Keratinocyte (primary cell): Measurements from ENCODE around the gene ATP10D. TPM values are rescaled to one million over a fixed set of nuclear protein-coding genes. Genes with fewer than 3 reads are reported as not detected.

ENCODE experiments used
- DNase-seq: peaks from one replicate; pipeline ENCODE4 v3.0.0-alpha.2; 2011; ENCODE audit warnings: low read depth, missing footprints, low spot score
- FAIRE-seq: peaks from 2 replicates; lab custom pipeline; 2011; peaks lifted over from hg19 to GRCh38; lab: Jason Lieb, UNC
- H2AFZ ChIP-seq: 2 replicates; pipeline ENCODE4 v1.6.0; 2012; ENCODE audit warnings: low read length, control low read depth, inconsistent platforms; ENCODE audit not compliant: control insufficient read depth
- H3K27ac ChIP-seq: 2 replicates; pipeline ENCODE4 v1.5.1; 2011; ENCODE audit warnings: low read length; ENCODE audit not compliant: control insufficient read depth, insufficient read depth
- H3K27me3 ChIP-seq: 3 replicates; pipeline ENCODE4 v1.6.0; 2011; ENCODE audit warnings: low read length; ENCODE audit not compliant: control insufficient read depth, insufficient read depth; ENCODE audit errors: extremely low read depth
- H3K36me3 ChIP-seq, 2 experiments: 2 replicates in 1 of 2; 3 replicates in 1 of 2; pipeline ENCODE4 v1.5.1; 2011; ENCODE audit warnings: low read length in 2 of 2, mild to moderate bottlenecking in 1 of 2; ENCODE audit not compliant: control insufficient read depth in 2 of 2, insufficient read depth in 2 of 2; ENCODE audit errors: extremely low read depth in 1 of 2
- H3K4me1 ChIP-seq: 3 replicates; pipeline ENCODE4 v1.5.1; 2011; ENCODE audit warnings: low read length; ENCODE audit not compliant: control insufficient read depth, insufficient read depth; ENCODE audit errors: extremely low read depth
- H3K4me2 ChIP-seq: 3 replicates; pipeline ENCODE4 v1.6.0; 2011; ENCODE audit warnings: low read depth, low read length; ENCODE audit not compliant: control insufficient read depth, insufficient read depth; ENCODE audit errors: extremely low read depth
- H3K4me3 ChIP-seq, 3 experiments: fragments of 200-600 bp in 1 of 3; sonication (generic) in 1 of 3; 2 replicates in 2 of 3; 3 replicates in 1 of 3; pipeline ENCODE4 v1.5.1; 2011 to 2016; ENCODE audit warnings: low read length in 3 of 3, mild to moderate bottlenecking in 3 of 3, control low read depth in 2 of 3, inconsistent platforms in 1 of 3, low read depth in 1 of 3, mixed read lengths in 1 of 3, mixed run types in 1 of 3, moderate library complexity in 1 of 3; ENCODE audit not compliant: control insufficient read depth in 2 of 3, insufficient read depth in 2 of 3; ENCODE audit errors: extremely low read depth in 1 of 3
- H3K79me2 ChIP-seq: 2 replicates; pipeline ENCODE4 v1.6.0; 2012; ENCODE audit warnings: low read length; ENCODE audit not compliant: control insufficient read depth, insufficient read depth
- H3K9ac ChIP-seq: 3 replicates; pipeline ENCODE4 v1.6.0; 2011; ENCODE audit warnings: low read length; ENCODE audit not compliant: control insufficient read depth, insufficient read depth; ENCODE audit errors: extremely low read depth
- H3K9me1 ChIP-seq: 3 replicates; pipeline ENCODE4 v1.6.0; 2011; ENCODE audit warnings: low read length; ENCODE audit not compliant: control insufficient read depth, insufficient read depth; ENCODE audit errors: extremely low read depth
- H3K9me3 ChIP-seq: 2 replicates; pipeline ENCODE4 v1.5.1; 2012; ENCODE audit warnings: low read depth, low read length; ENCODE audit not compliant: control insufficient read depth
- H4K20me1 ChIP-seq: 3 replicates; pipeline ENCODE4 v1.6.0; 2011; ENCODE audit warnings: low read length; ENCODE audit not compliant: control insufficient read depth, insufficient read depth; ENCODE audit errors: extremely low read depth
- EZH2 ChIP-seq: IDR thresholded peaks from one replicate; pipeline ENCODE4 v1.6.1; 2012; ENCODE audit warnings: inconsistent platforms, mild to moderate bottlenecking, low read length, moderate library complexity
- dilution Hi-C: fragments of 300-500 bp; cut with MboI; formaldehyde crosslinking; loops from one replicate; pipeline ENCODE4 v1.7.0; 2020; ENCODE audit warnings: low sequenced_read_pairs; ENCODE audit not compliant: extremely low pct_ligation_motif_present
- polyA plus RNA-seq, 5 experiments: library from polyadenylated mRNA; depleted of rRNA in 3 of 5; stranded (reverse) in 3 of 5; stranded (forward) in 1 of 5; unstranded in 1 of 5; fragments of >200 nt; gene quantifications; 1 replicate in 1 of 5; 2 replicates in 3 of 5; 3 replicates in 1 of 5; pipeline versions ENCODE4 v1.2.1 to v1.2.3, GENCODE V29; 2011 to 2012; ENCODE audit warnings: missing spikeins in 2 of 5, low read depth in 1 of 5, low replicate concordance in 1 of 5
- TF ChIP-seq, protein P1 (sequence below), 3 experiments: IDR thresholded peaks in 1 of 3; conservative IDR thresholded peaks in 1 of 3; optimal IDR thresholded peaks in 1 of 3; 2 replicates in 2 of 3; 3 replicates in 1 of 3; pipeline versions ENCODE3 to v1.5.1; 2011; ENCODE audit warnings: low read length in 3 of 3, mild to moderate bottlenecking in 3 of 3, moderate library complexity in 2 of 3, control low read depth in 1 of 3, inconsistent platforms in 1 of 3; ENCODE audit not compliant: insufficient read depth in 2 of 3; ENCODE audit errors: extremely low read depth in 1 of 3

ATP10D gene
- polyA plus RNA-seq, 1 donor (not counting 4 experiments of a cell fraction or from before 2014, with no cell fraction given), result 97.3 TPM

DNA sequence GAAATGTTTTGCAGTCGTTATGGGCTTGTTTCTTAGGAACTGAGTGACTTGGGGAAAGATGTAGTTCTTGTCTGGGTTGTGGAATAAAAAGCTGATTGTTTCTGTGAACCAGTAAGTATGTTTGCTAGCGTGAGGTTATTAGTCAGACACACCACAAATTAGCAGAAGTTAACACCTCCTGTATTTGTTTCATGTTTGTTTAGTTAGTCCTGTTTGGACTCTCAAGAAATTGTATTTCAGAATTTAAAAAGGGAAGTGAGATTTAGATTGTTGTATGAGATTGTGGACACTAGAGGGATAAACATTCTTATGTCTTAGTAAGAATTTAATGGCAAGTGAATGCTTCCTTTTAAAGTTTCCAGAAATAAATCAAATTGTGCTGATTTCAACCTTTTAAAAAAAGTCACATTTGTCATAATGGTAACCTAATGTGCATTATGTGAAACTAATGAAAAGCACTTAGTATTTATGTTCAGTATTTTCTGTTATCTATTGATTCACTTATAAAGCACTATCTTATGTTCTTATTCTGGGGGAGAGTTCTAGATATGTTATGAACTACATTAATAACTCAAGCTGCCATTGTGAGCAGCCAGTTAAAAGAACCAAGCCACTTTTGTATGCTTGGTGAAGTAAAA, 25.6 kb downstream of the ATP10D start:
- no peaks in the 10 kb centered on the region for H4K20me1 ChIP-seq
- H3K36me3 ChIP-seq, result peaks cover 7 to 15% of the 10 kb centered on the region in 2 experiments
- no peak overlapping the region for H3K4me3 ChIP-seq
- H3K9me3 ChIP-seq, result no peaks in the 10 kb centered on the region
- TF ChIP-seq, protein P1, sequence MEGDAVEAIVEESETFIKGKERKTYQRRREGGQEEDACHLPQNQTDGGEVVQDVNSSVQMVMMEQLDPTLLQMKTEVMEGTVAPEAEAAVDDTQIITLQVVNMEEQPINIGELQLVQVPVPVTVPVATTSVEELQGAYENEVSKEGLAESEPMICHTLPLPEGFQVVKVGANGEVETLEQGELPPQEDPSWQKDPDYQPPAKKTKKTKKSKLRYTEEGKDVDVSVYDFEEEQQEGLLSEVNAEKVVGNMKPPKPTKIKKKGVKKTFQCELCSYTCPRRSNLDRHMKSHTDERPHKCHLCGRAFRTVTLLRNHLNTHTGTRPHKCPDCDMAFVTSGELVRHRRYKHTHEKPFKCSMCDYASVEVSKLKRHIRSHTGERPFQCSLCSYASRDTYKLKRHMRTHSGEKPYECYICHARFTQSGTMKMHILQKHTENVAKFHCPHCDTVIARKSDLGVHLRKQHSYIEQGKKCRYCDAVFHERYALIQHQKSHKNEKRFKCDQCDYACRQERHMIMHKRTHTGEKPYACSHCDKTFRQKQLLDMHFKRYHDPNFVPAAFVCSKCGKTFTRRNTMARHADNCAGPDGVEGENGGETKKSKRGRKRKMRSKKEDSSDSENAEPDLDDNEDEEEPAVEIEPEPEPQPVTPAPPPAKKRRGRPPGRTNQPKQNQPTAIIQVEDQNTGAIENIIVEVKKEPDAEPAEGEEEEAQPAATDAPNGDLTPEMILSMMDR (optimal IDR thresholded peaks at IDR 0.05 in 1 of 3, IDR thresholded peaks at IDR 0.05 in 1 of 3, conservative IDR thresholded peaks at IDR 0.05 in 1 of 3; ENCODE audit: extremely low read depth in 1 of 3, insufficient read depth in 2 of 3, low read length in 3 of 3), result no peak
- no peak for TF ChIP-seq EZH2
- H3K4me1 ChIP-seq, result peaks cover 21% of the 10 kb centered on the region
- DNase-seq (no peak), FAIRE-seq (peak; percentile 60)
- H3K9ac ChIP-seq, result no peak overlapping the region
- peaks cover 14% of the 10 kb centered on the region for H3K79me2 ChIP-seq
- no peaks in the 10 kb centered on the region for H3K27me3 ChIP-seq
- peak overlapping the region; percentile 9 for H2AFZ ChIP-seq
- peak overlapping the region; percentile 29 for H3K4me2 ChIP-seq
- dilution Hi-C loops, result no loop called here
- H3K9me1 ChIP-seq, result no peaks in the 10 kb centered on the region
- peak overlapping the region; percentile 20 for H3K27ac ChIP-seq

GRCh38 chr4:47513461-47513860, 28.4 kb downstream of the ATP10D start:
- no peak for FAIRE-seq
- dilution Hi-C loops, result no loop called here
- no peak overlapping the region for H3K9ac ChIP-seq
- no peaks in the 10 kb centered on the region for H3K9me3 ChIP-seq
- no peak overlapping the region for H3K27ac ChIP-seq
- no peak overlapping the region for H3K4me2 ChIP-seq
- DNase-seq, result no peak
- H3K27me3 ChIP-seq, result no peaks in the 10 kb centered on the region
- H3K79me2 ChIP-seq, result peaks cover 9% of the 10 kb centered on the region
- no peak overlapping the region for H2AFZ ChIP-seq
- peaks cover 7 to 17% of the 10 kb centered on the region in 2 experiments for H3K36me3 ChIP-seq
- TF ChIP-seq EZH2, result no peak
- TF ChIP-seq, protein P1 (optimal IDR thresholded peaks at IDR 0.05 in 1 of 3, IDR thresholded peaks at IDR 0.05 in 1 of 3, conservative IDR thresholded peaks at IDR 0.05 in 1 of 3; ENCODE audit: extremely low read depth in 1 of 3, insufficient read depth in 2 of 3, low read length in 3 of 3), result no peak
- no peaks in the 10 kb centered on the region for H3K9me1 ChIP-seq
- H3K4me3 ChIP-seq, result no peak overlapping the region
- no peaks in the 10 kb centered on the region for H4K20me1 ChIP-seq
- H3K4me1 ChIP-seq, result peaks cover 21% of the 10 kb centered on the region
